Mesenteric fat pad (tissue), 1 donor: ENCODE data around the gene DEFB124. TPM values are rescaled to one million over a fixed set of nuclear protein-coding genes. Genes with fewer than 3 reads are reported as not detected.
"Not testable (repeated sequence)": the region's sequence is repeated elsewhere in the genome, so short reads cannot be mapped to it uniquely, and the experiment has no call there.

Experiments used
- DNase-seq: peaks from one replicate; pipeline ENCODE4 v3.0.0-alpha.2; 2020; ENCODE audit warnings: low spot score
- long read RNA-seq: library from polyadenylated mRNA; unstranded; transcript quantifications from one replicate; pipeline ENCODE4 v2.0.0, GENCODE V29; 2020
- total RNA-seq: library from RNA; stranded (reverse); fragmentation: NEBNext Ultra II Directional; extraction: Animal tissue kit (Norgen Biotek cat#: 25700); gene quantifications from one replicate; pipeline ENCODE4 v1.2.1, GENCODE V29; 2021
- donor health status: DM: yes; HTN: yes; CAD: no.

DEFB124 gene, protein sequence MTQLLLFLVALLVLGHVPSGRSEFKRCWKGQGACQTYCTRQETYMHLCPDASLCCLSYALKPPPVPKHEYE
- total RNA-seq, result 1.7 TPM
- long read RNA-seq, result 0 reads

DNA sequence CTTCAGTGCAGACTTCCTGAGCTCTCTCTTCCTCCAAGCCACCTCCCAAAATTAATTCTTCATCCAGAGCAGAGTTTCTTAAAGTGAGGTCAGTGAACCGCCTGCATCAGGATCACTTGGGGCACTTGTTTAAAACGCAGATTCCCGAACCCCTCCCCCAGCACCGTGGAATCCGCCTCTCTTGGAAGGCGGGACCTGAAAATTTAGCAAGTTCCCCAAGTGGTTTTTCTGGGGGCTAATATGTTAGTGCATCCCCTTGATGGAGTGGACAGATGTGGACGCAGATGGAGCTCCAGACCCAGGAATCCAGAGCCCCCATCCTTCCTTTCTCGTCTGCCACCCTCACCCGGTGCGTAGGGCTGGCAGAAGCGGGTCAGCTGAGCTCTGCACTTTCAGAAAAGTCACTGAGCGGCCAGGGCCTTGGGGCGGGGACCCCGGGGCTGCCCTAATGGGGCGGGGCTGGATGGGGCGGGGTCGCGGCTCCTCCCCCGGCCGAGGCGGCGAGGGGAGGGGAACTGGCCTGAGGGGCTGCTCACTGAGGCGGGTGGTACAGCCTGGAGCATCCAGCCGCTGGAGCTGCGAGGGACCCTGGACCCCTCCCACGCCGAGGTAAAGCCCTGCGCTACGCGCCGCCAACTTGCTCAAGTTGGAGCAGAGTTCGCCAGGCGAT is at the start of gene DEFB124, which contains the start of gene REM1:
TSS of gene DEFB124 (minus strand) at position 370 of the 670 bp plus-strand sequence. CDS start 2,114 bp downstream, outside the sequence.
TSS of gene REM1 (plus strand) at position 531 of the 670 bp plus-strand sequence. CDS start 1,158 bp downstream, outside the sequence.
- DNase-seq, result no peak

DNA sequence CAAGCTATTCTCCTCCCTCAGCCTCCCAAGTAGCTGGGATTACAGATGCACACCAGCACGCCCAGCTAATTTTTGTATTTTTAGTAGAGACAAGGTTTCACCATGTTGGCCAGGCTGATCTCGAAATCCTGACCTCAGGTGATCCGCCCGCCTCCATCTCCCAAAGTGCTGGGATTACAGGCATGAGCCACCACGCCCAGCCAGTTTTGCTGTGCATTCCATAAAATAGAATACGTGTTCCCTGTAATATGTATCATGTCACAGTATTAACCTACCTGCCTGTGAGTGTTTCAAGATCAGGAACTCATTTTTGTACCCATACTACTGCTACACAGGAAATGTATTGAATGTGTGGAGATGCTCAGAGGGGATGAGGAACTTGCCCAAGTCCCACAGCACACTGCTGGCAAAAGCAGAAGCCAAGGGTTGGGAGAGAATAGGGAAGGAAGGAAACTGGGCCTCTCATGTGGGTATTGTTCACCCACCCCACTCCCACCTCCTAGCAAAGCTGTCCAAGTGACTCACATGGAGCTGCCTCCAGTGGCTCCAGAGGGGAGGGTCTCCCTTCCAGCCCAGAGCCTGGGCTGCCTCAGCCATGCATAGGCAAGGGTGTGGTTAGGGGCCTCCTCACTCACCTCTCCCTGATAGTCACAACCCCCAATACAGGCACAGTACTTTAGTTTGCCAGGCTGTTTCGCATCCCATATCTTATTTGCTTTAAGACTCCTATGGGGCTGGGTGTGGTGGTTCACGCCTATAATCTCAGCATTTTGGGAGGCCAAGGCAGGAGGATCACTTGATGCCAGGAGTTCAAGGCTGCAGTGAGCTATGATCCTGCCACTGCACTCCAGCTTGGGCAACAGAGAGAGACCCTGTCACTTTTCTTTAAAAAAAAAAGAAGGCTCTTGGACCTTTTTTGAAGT is 48.7 kb upstream of the DEFB124 start:
- DNase-seq, result no peak

DNA sequence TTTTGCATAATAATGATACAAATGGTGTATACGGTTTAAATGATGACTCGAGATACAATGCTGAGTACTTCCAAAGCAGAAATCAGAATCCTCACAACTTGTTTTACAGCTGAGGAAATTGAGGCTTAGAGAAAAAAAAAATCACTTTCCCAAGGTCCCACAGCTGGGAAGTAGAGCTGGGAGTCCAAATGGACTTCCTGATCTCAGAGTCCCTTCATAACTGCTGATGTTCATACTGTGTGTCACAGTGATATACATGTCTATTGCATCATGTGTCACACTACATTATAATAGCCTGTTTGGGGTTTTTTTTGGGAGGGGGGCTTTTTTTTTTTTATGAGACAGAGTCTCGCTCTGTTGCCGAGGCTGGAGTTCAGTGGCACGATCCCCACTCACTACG is 47.8 kb upstream of the DEFB124 start:
- DNase-seq, result no peak

DNA sequence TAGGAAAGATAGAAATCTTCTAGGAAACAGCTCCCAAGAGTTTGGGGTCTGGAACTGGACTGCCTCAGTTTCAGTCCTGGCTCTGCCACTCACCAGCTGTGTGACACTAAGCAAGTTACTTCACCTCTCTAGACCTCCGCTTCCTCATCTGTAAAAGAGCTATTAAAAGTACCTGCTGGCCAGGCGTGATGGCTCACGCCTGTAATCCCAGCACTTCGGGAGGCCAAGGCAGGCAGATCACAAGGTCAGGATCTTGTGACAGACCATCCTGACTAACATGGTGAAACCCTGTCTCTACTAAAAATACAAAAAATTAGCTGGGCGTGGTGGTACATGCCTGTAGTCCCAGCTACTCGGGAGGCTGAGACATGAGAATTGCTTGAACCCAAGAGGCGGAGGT is 46.3 kb upstream of the DEFB124 start:
- DNase-seq, result not testable (repeated sequence)

DNA sequence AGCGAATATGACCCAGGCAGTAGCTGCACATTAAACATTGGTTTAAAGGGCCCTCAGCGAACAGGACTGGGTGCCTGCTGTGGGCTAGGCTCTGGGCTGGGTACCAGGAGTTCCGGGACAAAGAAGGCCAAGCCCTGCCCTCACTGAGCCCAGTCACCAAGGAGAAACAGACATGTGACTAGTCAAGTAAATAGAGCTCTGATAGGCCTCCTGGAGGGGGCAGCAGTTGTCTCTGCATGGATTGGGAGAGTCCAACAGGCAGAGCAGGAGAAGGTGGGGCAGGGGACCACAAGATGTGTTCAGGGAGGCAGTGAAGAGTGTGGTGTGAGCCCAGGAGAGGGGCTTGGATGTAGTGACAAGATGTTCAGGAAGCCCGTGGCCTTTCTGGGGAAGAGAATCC is 42.4 kb upstream of the DEFB124 start:
- DNase-seq, result no peak

DNA sequence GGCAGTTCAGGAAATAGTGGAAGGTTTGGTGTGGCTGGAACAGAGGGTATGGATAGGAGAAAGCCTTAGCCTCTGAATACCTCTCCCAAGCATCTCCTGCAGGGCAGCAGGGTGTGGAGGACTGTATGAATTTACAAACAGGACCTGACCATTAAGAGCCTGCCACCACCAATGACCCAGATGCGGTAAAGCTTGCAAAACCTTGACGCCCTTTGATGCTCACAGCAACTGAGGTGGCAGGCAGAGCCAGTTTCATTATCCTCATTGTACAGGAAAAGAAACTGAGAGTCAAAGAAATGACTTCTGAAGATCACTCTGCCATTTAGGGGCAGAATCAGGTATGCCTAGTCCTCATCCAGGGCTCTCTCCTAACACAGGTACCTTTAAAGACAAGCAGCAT is 41.7 kb upstream of the DEFB124 start:
- DNase-seq, result no peak

DNA sequence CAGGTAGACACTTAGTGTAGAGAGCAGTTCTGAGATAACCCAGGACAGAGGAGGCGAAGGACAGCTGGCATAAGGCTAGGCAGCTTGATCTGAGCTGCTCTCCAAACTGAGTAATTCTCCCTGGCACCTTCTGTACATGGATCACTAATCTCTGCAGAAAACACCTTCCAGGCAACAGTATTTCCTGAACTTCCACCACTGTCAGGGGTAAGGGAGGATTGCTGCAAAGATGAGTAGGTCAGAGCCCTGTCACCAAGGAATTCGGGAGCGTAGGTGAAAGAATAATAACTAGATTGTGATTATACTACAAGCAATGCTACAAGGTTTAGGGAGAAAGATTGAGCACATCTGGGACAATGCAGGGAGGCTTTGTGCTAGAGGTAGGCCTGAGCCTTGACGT is 41.2 kb upstream of the DEFB124 start:
- no peak for DNase-seq

DNA sequence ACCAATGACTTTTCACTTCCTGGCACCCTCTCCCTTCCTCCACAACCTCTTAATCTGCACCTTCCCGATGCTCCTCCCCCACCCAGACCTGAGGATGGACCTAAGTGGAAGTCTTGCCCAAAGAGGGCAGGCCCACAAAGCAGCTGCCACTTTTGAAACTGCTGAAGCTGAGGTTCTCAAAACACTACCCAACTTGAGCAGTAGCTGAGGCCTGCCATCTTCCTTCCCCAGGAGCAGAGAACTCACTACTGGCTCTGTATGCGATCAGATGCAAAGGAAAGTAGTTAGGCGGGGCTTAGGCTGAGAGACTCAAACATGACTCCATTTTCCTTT is 40.8 kb upstream of the DEFB124 start:
- DNase-seq, result no peak

DNA sequence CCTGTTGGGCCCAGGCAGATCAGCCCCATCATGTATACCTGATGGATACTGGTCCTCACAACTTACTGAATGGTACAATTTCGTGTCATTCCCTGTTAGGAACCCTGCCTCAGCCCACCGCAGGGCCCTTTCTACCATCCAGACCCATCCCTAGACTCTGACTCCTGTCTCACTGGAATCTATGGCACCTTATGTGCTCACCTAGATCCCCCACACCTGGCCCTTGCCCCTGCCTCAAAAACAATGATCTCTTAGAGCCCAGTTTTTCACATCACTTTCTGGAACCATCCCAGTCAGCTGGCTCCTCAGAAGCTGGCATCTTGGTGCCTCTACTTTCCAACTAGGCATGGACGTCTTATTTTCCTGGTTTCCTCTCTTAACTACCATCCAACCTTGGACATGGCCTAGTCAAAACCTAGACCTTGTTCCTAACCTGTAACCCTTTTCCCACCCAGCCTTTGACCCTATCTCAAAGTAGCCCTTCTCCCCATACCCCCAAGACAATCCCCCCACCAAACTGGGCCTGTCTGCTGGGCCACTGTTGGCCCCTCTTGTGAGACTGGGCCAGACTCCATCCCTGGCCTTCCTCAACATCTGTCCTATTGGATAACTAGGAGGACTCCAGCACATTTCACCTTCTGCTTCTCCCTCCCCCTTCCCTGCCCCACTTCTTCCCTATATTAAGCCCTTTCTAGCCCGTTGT is 40.3 kb upstream of the DEFB124 start:
- DNase-seq, result no peak

DNA sequence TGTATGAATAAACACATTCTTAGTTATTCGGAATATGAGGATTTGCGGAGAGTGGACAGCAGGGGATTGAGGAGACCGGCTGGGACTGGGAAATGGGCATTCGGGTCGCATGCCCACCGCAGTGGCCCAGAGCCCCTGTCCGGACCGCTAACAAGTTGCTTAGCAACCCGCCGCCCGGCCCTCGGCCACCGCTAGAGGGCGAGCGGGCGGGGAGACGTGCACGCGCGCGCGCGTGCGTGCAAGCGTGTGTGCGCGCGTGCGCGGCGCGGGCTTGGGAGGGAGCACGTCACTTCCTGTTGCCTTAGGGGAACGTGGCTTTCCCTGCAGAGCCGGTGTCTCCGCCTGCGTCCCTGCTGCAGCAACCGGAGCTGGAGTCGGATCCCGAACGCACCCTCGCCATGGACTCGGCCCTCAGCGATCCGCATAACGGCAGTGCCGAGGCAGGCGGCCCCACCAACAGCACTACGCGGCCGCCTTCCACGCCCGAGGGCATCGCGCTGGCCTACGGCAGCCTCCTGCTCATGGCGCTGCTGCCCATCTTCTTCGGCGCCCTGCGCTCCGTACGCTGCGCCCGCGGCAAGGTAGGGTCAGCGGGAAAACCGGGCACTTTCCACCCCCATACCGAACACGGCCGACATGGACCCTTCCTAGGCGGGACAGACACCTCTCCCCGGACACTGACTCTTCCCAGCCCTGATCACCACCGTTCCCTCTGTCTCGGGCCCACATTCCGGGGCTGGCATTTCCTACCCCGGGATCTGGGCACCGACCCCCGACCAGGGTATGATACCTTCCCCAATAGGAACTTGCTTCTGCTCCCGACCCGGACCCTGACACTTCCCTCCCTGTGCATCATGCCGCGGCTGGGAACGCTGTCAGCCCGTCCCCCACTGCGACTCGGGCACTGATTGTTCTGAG is 39.5 kb upstream of the DEFB124 start, which contains the start of gene HM13:
TSS of gene HM13 (plus strand) at position 289 of the 918 bp plus-strand sequence. CDS start at position 399, 110 bp downstream.
- DNase-seq, result peak; percentile 97

DNA sequence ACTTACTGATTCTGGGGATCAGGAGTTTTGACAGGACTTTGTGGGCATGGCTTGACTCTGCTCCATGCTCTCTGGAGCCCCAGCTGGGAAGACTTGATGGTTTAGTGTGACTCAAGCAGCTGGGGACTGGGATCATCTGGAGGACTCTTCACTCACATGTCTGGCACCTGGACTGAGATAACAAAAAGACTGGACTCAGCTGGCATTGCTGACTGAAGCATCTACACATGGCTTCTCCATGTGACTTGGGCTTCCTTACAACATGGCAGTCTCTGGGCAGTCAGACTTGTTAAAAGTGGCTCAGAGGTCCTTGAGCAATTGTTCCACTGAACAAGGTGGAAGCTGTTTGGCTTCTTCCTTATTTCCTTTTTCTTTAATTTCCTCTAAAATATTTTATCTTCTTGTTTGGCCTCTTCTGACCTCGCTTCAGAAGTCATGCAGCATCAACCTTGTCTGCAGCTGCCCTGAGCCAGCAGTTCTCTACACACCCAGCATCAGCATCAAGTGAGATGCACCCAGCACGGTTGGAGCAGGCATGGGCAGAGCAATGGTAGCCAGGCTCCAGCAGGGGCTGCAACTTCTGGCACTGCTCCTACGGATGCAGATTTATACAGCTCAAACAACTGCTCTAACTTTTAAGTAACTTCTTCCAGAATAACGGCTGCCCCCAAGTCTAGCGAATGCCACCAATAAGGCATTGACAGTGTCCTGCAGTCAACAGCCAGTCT is 33.8 kb upstream of the DEFB124 start:
- DNase-seq, result no peak

DNA sequence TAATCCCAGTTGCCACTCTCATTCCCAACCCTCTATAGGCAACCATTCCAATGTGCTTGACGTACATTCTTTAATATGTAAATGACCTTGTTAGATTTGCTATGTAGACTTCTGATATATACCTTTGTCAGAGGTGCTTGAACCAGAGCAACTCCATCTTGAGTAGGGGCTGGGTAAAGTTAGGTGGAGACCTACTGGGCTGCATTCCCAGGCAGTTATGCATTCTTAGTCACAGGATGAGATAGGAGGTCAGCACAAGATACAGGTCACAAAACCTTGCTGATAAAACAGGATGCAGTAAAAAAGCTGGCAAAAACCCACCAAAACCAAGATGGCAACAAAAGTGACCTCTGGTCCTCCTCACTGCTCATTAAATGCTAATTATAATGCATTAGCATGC is 31.0 kb upstream of the DEFB124 start:
- no peak for DNase-seq

DNA sequence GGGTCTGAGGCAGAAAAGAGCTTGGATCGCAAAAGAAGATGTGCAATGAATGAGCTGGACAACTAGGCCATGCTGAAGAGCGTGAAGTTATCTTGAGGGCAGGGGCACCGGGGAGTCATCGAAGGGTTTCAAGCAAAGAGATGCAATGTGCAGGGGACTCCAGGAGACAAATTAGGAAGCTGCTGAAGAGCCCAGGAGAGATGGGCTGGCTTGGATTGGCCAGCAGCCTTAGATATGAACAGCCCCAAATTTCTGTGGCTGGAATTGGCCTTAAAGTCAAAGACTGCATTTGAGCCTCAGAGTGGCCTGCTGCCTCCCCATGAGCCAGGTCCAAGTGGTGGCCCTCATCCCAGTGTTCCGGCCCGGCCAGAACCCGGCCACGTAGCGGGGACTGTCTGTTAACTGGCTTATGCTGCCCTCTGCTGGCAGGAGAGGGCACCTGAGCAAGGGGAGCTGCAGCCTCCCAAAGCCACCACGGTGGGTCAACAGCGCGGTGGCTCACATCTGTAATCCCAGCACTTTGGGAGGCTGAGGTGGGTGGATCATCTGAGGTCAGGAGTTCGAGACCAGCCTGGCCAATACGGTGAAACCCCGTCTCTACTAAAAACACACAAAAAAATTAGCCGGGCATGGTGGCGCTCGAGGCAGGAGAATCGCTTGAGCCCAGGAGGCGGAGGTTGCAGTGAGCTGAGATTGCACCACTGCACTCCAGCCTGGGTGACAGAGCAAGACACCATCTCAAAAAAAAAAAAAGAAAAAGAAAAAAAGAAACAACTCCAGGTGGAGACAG is 28.2 kb upstream of the DEFB124 start:
- peak; percentile 95 for DNase-seq

DNA sequence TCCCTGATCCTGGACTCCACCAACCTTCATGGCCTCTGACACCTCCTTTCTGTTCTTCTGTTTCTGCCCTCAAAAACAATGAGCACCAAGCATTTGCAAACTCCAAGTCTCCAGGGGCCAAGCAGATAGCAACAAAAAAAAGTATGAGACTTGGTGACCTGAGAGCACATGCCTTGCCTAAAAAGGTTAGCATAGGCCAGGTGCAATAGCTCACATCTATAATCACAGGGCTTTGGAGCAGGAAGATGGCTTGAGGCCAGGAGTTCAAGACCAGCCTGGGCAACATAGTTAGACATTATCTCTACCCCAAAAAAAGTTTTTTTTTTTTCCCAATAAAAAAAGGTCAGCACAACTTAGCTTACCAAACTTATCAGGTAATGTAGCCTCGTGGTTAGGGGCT is 25.6 kb upstream of the DEFB124 start:
- no peak for DNase-seq

DNA sequence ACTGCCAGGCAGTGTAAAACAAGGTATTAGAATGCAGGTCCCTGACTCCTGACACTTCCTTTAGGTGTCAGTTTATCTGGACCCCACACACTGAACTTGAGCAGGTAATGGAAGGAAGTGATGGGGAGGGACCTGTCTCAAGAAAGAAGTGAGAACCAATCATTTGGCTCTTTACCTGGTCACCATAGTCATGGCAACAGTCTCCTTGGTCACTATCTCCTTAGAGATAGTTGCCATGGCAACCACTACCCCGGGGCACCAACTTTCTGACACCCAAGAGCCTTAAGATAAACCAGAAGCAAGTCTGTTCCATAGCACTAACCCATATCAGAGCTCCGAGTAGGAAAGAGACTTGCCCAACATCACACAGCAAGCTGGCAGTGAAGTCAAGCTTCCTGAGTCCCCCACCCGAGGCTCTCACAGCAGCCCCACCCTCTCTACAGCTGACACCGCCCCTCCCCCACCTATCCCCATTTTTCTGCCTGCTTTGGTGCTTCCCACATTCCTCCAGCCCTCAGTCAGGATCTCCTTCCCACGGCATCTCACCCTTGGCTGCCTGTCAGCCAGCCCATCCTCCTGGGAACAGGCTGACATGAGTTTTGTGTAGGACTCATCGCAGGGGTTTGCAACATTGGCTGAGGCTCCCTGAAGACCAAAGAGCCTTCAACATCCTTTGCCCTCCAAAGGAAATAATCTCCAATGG is 23.1 kb upstream of the DEFB124 start:
- no peak for DNase-seq

DNA sequence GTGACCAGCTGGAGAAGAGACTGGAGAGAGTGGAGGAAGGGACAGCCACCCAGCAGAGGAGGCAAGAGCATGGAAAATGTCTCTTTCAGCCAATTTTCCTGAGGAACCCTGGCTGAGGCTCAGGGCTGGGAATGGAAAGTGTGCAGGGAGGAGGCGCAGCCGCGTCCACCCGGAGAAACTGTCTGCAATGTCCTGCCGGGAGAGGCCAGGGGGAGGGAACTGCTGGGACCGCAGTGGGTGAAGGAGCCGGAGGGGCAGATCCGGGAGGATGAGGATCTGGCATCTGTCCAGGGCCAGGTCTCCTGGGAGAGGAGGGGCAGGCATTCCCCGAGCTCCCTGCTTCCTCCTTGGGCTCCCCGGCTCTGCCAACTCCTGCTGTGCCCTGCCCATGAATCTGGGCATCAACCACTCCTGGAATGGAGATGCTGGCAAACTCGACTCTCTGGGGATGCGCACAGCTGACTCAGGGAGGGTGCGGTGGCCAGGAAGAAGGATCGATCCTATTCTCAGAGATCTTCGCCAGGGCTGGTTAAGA is 21.9 kb upstream of the DEFB124 start:
- no peak for DNase-seq

DNA sequence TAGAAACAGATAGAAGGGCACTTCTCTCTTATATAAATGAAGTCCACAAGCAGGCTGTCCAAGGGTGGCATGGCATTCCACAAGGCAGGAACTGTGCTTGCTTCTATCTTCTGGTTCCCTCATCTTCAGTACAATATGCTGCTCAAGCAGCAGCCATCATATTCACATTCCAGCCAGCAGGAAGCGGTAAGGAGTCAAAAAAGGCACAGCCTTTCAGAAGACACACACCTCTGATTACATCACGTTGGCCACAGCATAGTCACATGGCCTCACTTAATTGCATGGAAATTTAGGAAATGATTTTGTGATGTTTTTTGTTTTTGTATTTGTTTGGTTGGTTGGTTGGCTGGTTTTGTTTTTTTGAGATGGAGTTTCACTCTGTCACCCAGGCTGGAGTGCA is 19.2 kb upstream of the DEFB124 start:
- no peak for DNase-seq

DNA sequence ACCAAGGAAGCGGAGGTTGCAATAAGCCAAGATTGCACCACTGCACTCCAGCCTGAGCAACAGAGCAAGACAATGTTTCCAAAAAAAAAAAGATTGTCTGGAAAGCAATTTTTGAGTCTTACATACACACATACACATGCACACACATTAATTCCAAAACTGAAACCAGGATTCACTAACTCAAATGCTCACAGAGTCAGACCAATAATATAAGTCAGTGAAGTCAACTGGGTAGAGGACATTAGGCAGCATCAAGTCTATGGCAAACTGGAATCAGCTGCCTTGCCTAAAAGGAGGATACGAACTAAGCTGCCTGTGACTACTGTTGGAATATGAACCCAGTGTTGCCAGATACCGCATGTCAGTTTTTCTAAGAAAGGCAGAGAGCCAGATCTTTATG is 15.8 kb upstream of the DEFB124 start:
- DNase-seq, result no peak
